OCI-LY1 (cell line): ENCODE results near the gene NCS1.

Source experiments
- EZH2 ChIP-seq: fragments of 200-600 bp; sonication (generic), shearing (Covaris generic); IDR thresholded peaks from 2 replicates; pipeline ENCODE4 v1.8.0; 2017; ENCODE audit warnings: borderline replicate concordance, mixed run types, mild to moderate bottlenecking, antibody characterized with exemption, low read length, moderate library complexity, mixed read lengths
- TF ChIP-seq, protein P1 (sequence below): fragments of 200-600 bp; sonication (generic), shearing (Covaris generic); IDR thresholded peaks from 2 replicates; pipeline ENCODE4 v1.5.1; 2017; ENCODE audit warnings: mild to moderate bottlenecking, antibody characterized with exemption, low read length, moderate library complexity, mixed read lengths

DNA sequence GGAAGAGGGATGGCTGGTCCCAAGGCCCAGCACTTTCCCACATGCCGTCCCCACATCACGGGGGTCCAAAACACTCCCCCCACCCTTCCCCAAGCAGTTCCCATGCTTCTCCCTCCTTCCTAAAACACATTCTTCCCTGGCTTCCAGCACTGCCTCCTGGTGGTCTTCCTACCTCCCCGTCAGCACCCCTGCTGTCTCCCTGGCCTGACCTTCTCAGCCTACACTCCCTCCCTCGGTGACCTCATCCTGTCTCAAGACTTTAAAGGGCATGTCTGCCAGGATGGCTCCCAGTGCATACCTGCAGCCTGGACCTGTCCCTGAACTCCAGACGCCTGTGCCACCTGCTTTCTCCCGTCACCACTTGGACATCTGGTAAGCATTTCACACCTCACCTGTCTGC lies 4.3 kb upstream of the NCS1 start:
- TF ChIP-seq, protein P1, sequence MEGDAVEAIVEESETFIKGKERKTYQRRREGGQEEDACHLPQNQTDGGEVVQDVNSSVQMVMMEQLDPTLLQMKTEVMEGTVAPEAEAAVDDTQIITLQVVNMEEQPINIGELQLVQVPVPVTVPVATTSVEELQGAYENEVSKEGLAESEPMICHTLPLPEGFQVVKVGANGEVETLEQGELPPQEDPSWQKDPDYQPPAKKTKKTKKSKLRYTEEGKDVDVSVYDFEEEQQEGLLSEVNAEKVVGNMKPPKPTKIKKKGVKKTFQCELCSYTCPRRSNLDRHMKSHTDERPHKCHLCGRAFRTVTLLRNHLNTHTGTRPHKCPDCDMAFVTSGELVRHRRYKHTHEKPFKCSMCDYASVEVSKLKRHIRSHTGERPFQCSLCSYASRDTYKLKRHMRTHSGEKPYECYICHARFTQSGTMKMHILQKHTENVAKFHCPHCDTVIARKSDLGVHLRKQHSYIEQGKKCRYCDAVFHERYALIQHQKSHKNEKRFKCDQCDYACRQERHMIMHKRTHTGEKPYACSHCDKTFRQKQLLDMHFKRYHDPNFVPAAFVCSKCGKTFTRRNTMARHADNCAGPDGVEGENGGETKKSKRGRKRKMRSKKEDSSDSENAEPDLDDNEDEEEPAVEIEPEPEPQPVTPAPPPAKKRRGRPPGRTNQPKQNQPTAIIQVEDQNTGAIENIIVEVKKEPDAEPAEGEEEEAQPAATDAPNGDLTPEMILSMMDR = no peak
- no peak for TF ChIP-seq EZH2
